Osteoblast (primary cell): ENCODE results near the gene RNF126. TPM values are rescaled to one million over a fixed set of nuclear protein-coding genes. Genes with fewer than 3 reads are reported as not detected.

Experiments used
- DNase-seq: peaks from one replicate; pipeline ENCODE4 v3.0.0; 2011; ENCODE audit warnings: low spot score, mixed read lengths; ENCODE audit not compliant: insufficient read length; ENCODE audit errors: missing footprints
- H2AFZ ChIP-seq: 2 replicates; pipeline ENCODE4 v1.6.0; 2011; ENCODE audit warnings: mild to moderate bottlenecking, low read length
- H3K27ac ChIP-seq: 2 replicates; pipeline ENCODE4 v1.5.1; 2011; ENCODE audit warnings: mild to moderate bottlenecking, low read depth, low read length, moderate library complexity
- H3K27me3 ChIP-seq: 2 replicates; pipeline ENCODE4 v1.6.0; 2012; ENCODE audit warnings: mild to moderate bottlenecking, control low read depth, inconsistent platforms, low read length, moderate library complexity; ENCODE audit not compliant: insufficient read depth
- H3K36me3 ChIP-seq: 2 replicates; pipeline ENCODE4 v1.5.1; 2011; ENCODE audit warnings: mild to moderate bottlenecking, low read length, control low read depth, moderate library complexity; ENCODE audit not compliant: insufficient read depth
- H3K4me1 ChIP-seq: 2 replicates; pipeline ENCODE4 v1.5.1; 2011; ENCODE audit warnings: mild to moderate bottlenecking, low read length, control low read depth, moderate library complexity; ENCODE audit not compliant: insufficient read depth
- H3K4me2 ChIP-seq: 2 replicates; pipeline ENCODE4 v1.6.0; 2011; ENCODE audit warnings: mild to moderate bottlenecking, low read length; ENCODE audit not compliant: insufficient read depth
- H3K4me3 ChIP-seq: fragments of 200-600 bp; sonication (generic); 3 replicates; pipeline ENCODE4 v1.5.1; 2012; ENCODE audit warnings: mild to moderate bottlenecking, low read length, inconsistent platforms; ENCODE audit not compliant: insufficient read depth
- H3K79me2 ChIP-seq: 2 replicates; pipeline ENCODE4 v1.6.0; 2012; ENCODE audit warnings: mild to moderate bottlenecking, low read length, control low read depth, inconsistent platforms; ENCODE audit not compliant: insufficient read depth
- H3K9me3 ChIP-seq: 2 replicates; pipeline ENCODE4 v1.5.1; 2011; ENCODE audit warnings: low read depth, low read length, control low read depth
- H4K20me1 ChIP-seq: 2 replicates; pipeline ENCODE4 v1.6.0; 2012; ENCODE audit warnings: mild to moderate bottlenecking, low read length, control low read depth; ENCODE audit not compliant: insufficient read depth
- total RNA-seq: library from RNA; depleted of rRNA; stranded (reverse); fragments of >200 nt; gene quantifications from 2 replicates; pipeline ENCODE4 v1.2.3, GENCODE V29; 2012
- TF ChIP-seq, protein P1 (sequence below): IDR thresholded peaks from 2 replicates; pipeline ENCODE4 v1.5.1; 2011; ENCODE audit warnings: mild to moderate bottlenecking, low read depth, low read length, moderate library complexity; ENCODE audit errors: extremely low read depth

The RNF126 gene
- total RNA-seq, 1 donor, result 38.7 TPM

DNA sequence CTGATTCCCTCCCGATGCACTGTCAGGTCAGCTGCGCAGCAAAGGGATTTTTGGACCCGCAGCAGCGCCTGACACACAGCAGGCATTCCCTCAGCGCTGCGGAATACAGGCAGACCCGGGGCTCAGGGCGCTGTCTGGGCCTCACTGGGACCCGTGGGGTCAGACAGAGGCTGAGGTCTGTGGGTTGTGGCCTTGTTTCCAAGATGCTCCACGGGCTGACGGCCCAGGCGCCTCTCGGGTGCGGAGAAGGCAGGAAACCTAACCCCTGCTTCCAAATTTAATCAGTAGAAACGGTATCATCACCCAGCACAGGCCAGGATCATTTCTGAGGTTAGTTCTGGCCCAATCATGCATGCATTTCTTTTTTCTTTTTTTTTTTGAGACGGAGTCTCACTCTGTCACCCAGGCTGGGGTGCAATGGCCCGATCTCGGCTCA lies 686 bp upstream of the RNF126 start:
- Histone ChIP-seq H3K27me3 (no peaks in the 10 kb centered on the region), H3K9me3 (no peaks in the 10 kb centered on the region), H3K4me1 (peaks cover 23% of the 10 kb centered on the region), H3K36me3 (no peaks in the 10 kb centered on the region), H3K4me3 (peak overlapping the region; percentile 84), H3K27ac (peak overlapping the region; percentile 82), H3K79me2 (peaks cover 42% of the 10 kb centered on the region), H4K20me1 (peaks cover 33% of the 10 kb centered on the region), H3K4me2 (peak overlapping the region; percentile 92), H2AFZ (peak overlapping the region; percentile 89)
- TF ChIP-seq, protein P1, sequence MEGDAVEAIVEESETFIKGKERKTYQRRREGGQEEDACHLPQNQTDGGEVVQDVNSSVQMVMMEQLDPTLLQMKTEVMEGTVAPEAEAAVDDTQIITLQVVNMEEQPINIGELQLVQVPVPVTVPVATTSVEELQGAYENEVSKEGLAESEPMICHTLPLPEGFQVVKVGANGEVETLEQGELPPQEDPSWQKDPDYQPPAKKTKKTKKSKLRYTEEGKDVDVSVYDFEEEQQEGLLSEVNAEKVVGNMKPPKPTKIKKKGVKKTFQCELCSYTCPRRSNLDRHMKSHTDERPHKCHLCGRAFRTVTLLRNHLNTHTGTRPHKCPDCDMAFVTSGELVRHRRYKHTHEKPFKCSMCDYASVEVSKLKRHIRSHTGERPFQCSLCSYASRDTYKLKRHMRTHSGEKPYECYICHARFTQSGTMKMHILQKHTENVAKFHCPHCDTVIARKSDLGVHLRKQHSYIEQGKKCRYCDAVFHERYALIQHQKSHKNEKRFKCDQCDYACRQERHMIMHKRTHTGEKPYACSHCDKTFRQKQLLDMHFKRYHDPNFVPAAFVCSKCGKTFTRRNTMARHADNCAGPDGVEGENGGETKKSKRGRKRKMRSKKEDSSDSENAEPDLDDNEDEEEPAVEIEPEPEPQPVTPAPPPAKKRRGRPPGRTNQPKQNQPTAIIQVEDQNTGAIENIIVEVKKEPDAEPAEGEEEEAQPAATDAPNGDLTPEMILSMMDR, result no peak
- DNase-seq, result no peak

DNA sequence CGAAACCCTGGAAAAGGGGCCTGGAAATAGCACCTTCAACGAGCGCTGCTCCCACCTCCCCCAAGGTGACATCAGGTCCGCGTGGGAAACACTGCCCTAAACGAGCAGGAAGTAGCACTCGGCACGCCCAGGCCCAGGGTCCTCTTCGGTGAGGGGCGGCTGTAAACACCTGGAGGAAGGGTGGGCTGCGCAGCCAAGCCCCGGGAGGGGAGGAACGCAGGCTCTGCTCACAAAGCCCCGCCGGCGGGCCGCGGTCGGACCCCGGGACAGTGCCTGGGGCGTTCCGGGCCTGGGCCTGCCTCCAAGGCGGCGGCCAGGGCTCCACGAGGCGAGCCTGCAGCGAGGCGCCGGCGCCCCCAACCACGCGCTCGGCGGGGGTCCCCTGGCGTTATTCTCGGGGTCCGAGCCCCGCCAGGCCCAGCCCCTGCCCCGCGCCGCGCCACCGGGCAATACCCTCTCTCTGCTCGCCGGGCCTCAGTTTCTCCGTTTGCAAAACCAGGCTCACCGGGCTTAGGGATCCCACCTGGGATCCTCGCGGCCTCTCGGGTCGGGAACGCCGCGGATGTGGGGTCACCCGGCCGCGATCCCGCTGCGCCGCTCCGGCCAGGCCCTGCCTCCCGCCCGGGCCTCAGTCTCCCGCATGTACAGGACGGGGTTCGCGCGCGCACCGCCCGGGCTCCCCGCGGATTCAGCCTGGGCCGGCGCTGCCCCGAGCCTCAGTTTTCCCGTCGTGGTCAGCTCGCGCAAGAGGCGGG lies 630 bp downstream of the RNF126 start:
- Histone ChIP-seq H3K79me2 (peaks cover 56% of the 10 kb centered on the region), H2AFZ (peak overlapping the region; percentile 15), H3K27ac (peak overlapping the region; percentile 72), H4K20me1 (peaks cover 45% of the 10 kb centered on the region), H3K9me3 (no peaks in the 10 kb centered on the region), H3K36me3 (no peaks in the 10 kb centered on the region), H3K4me1 (peaks cover 23% of the 10 kb centered on the region), H3K27me3 (no peaks in the 10 kb centered on the region), H3K4me3 (peak overlapping the region; percentile 84), H3K4me2 (peak overlapping the region; percentile 95)
- TF ChIP-seq, protein P1, result no peak
- peak; percentile 96 for DNase-seq

DNA sequence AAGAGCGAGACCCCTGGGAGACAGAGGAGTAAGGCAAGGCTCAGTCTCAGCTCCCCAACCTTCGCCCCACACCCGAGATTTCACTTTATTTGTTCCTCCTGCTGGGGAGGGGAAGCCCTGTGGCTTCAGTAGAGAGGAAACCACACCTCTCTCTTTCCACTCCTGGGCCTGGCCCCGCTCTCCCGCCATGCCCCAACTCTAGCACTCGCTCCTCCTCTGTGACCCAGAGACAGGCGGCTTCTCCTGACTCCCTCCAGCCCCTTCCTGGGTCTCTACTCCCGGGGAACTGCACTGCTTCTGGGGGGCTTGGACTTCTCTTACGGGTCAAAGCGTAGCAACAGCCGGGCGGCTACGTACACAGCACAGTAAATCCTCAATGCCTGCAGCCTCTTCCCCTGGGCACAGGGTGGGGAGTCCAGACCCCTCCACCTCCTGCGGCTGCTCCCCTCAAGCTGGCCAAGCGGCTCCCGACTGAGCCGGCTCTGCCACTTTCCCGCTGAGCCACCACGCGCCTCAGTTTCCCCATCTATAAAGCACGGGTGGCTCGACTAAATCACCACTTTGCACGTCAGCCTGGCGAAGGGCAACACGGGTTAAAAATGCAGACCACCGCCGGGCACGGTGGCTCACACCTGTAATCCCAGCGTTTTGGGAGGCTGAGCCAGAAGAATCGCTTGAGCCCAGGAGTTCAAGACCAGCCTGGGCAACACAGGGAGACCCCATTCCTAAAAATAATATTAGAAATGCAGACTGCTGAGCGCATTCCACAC lies 1.4 kb downstream of the RNF126 start:
- H3K36me3 ChIP-seq, result no peaks in the 10 kb centered on the region
- H4K20me1 ChIP-seq, result peaks cover 53% of the 10 kb centered on the region
- peak; percentile 98 for DNase-seq

More for the DNA sequence above, 1.4 kb downstream of the RNF126 start:
- Histone ChIP-seq H3K4me2 (peak overlapping the region; percentile 95), H3K79me2 (peaks cover 63% of the 10 kb centered on the region), H3K9me3 (no peaks in the 10 kb centered on the region), H3K27me3 (no peaks in the 10 kb centered on the region), H3K27ac (peak overlapping the region; percentile 72), H3K4me3 (peak overlapping the region; percentile 84), H2AFZ (no peak overlapping the region), H3K4me1 (peaks cover 23% of the 10 kb centered on the region)
- TF ChIP-seq, protein P1, result no peak
